Hepatocyte (in vitro differentiated cells): ENCODE results near the gene DLX1.

ENCODE experiments used
- EZH2 ChIP-seq: fragments of 200-600 bp; sonication (generic); IDR thresholded peaks from 2 replicates; pipeline ENCODE4 v1.6.1; 2016; ENCODE audit warnings: antibody characterized with exemption, mild to moderate bottlenecking, borderline replicate concordance
- EZH2phosphoT487 ChIP-seq: fragments of 200-600 bp; sonication (generic); IDR thresholded peaks from one replicate; pipeline ENCODE4 v1.6.1; 2018; ENCODE audit warnings: antibody characterized with exemption, mild to moderate bottlenecking, low read depth, moderate library complexity; ENCODE audit not compliant: unreplicated experiment, severe bottlenecking
- TF ChIP-seq, protein P1 (sequence below): fragments of 200-600 bp; sonication (generic); IDR thresholded peaks from 2 replicates; pipeline ENCODE4 v1.5.1; 2016; ENCODE audit warnings: antibody characterized with exemption, mild to moderate bottlenecking; ENCODE audit not compliant: poor library complexity

DNA sequence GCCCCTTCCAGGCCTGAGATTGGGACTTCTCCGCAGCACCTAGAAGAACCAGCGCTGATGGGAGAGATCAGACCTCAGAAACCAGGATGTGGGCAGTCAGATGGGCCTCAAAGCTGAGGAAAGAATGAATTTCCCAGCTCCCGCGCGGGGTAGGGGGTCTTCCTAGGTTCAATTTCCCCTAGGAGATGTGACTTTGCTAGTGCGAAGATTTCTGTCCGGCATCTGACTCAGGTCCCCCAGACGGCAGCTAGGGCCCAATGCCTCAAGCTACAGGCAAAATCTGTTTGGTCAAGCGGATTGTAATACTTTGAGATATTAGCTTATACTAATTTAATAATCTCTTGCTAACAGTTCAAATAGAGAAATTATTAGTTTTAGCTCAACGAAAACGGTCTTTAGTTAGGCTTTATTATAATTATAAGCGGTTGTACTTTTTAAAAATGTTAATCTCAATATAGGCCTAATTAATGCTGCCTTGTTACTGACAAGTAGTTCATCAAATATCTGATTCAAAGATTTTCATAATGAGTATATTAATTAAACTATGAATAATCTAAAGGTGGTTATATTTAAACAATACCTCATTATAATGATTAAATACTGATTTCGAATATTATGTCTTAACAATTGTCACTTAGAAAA is 5.8 kb downstream of the DLX1 start:
- TF ChIP-seq, protein P1, sequence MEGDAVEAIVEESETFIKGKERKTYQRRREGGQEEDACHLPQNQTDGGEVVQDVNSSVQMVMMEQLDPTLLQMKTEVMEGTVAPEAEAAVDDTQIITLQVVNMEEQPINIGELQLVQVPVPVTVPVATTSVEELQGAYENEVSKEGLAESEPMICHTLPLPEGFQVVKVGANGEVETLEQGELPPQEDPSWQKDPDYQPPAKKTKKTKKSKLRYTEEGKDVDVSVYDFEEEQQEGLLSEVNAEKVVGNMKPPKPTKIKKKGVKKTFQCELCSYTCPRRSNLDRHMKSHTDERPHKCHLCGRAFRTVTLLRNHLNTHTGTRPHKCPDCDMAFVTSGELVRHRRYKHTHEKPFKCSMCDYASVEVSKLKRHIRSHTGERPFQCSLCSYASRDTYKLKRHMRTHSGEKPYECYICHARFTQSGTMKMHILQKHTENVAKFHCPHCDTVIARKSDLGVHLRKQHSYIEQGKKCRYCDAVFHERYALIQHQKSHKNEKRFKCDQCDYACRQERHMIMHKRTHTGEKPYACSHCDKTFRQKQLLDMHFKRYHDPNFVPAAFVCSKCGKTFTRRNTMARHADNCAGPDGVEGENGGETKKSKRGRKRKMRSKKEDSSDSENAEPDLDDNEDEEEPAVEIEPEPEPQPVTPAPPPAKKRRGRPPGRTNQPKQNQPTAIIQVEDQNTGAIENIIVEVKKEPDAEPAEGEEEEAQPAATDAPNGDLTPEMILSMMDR: no peak
- no peak for TF ChIP-seq EZH2
- peak; percentile 31 for TF ChIP-seq EZH2phosphoT487
